GM19099 (cell line): ENCODE measurements around the gene XYLT1.

Experiments
- POLR2A ChIP-seq: IDR thresholded peaks from 3 replicates; pipeline ENCODE4 v1.6.1; 2011; ENCODE audit warnings: low read depth; ENCODE audit not compliant: insufficient read length; ENCODE audit errors: extremely low read depth

The XYLT1 gene

GRCh38 chr16:17382514-17382913 is 88.2 kb downstream of the XYLT1 start:
- TF ChIP-seq POLR2A = no peak

GRCh38 chr16:17381784-17382183 is 89.0 kb downstream of the XYLT1 start:
- TF ChIP-seq POLR2A = no peak

DNA sequence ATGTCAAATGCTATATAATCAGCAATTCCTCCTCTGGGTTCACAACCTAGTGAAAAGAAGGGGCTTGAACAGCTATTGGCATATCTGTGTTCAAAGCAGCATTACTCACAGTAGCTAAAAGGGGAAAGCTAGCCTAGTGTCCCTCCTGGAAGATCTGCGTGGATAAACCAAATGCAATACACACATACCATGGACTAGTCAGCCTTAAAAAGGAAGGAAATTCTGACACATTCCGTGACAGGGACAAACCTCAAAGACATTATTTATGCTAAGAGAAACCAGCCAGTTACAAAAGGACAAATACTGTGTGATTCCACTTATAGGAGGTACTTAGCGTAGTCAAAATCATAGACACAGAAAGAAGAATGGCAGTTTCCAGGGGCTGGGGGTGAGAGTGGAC is 90.1 kb downstream of the XYLT1 start:
- no peak for TF ChIP-seq POLR2A

DNA sequence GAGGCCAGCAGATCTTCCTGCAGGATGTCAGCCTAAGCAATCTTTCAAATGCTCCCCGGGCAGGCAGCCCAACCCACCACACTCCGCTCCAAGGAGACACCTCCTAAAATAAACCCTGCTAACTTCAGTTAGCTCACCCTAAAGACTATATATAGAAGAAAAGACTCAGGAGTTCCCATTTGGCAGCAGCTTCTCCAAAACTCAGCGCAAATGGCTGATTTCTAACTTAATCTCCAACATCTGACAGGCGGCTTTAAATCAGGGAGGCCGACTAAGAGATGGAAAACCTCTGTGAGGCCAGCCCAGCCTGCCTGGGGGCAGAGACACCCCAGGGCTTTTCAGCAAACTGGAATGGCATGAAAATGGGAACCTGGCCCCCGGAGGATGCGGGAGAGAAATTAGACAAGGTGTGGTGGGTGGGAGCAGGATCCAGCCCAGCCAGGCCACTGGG is 91.6 kb downstream of the XYLT1 start:
- TF ChIP-seq POLR2A = no peak

DNA sequence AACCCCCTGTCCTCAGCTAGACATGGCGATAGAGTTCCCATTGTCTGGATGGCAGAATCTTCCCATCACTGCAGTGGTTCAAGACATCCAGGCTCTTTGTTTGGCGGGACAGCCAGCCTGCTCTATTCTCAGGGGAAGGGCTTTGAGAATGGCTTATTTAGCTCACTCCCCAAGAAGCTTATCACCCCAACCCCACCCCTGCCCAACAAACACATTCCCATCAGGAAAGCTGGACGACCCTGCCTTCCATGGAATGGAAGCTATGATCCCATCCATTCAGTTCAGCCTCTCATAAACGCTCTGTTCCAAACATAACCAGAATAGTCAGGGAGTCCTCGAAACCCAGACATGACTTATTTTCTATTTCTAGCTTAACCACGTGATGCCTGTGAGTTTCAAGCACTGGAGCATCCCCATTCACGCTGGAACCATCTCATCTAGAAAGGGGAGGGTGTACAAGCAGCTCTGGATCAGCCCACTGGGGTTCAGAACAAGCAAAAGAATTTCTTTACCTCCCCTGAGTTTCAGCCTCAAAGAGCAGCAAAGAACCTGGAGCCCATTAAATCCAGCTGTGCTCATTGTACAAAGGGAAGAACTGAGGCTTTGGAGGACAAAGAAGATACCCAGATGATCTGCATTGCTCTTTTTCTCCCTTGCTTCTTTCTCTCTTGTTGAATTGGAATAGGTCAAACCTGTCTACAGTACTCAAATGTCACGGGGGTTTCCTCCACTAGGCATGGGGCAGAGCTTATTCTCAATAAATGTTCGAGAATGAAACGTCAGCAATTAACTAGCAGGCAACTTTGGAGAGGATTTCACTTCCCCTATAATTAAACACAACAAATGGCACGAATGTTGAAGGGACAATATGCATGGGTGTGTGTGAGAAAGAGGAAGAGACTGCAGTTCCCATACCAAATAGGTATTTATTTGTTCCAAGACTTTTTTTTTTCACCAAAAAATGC is 93.1 kb downstream of the XYLT1 start:
- no peak for TF ChIP-seq POLR2A

GRCh38 chr16:17375461-17376304 is 95.1 kb downstream of the XYLT1 start:
- no peak for TF ChIP-seq POLR2A

- TF ChIP-seq POLR2A = no peak
Measured at GRCh38 chr16:17374668-17375255, 96.0 kb downstream of the XYLT1 start.

DNA sequence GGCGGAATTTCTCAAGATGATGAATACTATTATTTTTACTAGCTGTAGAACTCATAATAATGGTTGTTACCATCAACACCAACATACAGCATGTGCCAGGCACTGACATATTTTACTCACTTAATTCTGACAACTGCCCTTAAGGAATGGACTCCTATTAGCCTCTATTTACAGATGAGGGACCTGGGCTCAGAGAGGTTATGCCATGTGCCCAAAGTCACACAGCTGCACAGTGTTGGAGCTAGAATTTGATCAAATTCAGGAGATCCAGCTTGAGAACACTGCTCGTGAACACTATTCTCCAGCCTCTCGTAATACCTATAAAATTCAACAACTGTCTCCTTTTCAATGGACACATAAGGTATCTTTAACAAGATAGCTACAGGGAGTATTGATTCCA is 97.2 kb downstream of the XYLT1 start:
- TF ChIP-seq POLR2A = no peak

DNA sequence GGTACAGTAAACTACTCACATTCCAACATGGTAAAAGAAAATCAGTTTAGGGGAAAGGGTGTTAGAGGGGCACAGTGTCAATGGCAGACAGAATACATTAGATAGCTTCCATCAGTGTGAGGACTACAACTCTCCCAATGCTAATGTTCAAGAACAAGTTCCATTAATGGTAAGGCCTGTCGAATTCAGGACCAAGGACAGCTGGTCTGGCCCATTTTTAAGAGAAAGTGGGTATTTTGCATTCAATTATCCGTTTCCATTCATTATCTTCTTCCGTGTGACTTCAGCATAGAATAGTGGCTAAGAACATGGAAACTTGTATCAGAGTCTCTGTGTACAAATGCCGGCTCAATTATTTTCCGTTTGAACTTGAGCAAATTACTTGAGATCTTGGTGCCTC is 98.4 kb downstream of the XYLT1 start:
- TF ChIP-seq POLR2A = no peak

DNA sequence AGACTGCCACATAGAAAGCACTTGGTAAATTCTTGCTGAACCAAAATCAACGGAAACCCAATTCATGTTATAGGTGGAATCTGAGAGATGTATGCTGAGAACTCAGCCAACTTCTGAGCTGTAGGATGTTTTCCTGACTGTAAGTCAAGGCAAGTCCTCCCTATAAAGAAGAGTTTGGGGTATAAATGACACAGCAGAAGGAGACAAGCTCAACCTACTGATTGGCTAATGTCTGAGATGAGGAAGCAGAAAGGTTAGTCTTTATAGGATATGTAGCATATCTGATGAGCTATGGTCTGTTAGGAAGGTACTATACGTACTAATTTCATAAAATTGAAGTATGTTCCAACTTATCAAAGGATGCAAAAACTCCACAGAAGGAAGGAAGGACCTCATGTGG is 99.5 kb downstream of the XYLT1 start:
- TF ChIP-seq POLR2A = no peak

GRCh38 chr16:17370731-17371285 is 100.0 kb downstream of the XYLT1 start:
- no peak for TF ChIP-seq POLR2A

GRCh38 chr16:17370223-17370707 is 100.5 kb downstream of the XYLT1 start:
- TF ChIP-seq POLR2A = no peak

GRCh38 chr16:17369421-17370222 is 101.1 kb downstream of the XYLT1 start:
- TF ChIP-seq POLR2A = no peak

- TF ChIP-seq POLR2A = no peak
Measured at GRCh38 chr16:17368951-17369350, 101.8 kb downstream of the XYLT1 start.
